GM19438 (cell line): ENCODE measurements around the gene PPP3R2.

ENCODE experiments used
- ATAC-seq: cut with Tn5 transposase; IDR thresholded peaks from one replicate; pipeline ENCODE4 v1.9.1; 2021; ENCODE audit warnings: low read depth; ENCODE audit not compliant: unreplicated experiment

PPP3R2 gene

DNA sequence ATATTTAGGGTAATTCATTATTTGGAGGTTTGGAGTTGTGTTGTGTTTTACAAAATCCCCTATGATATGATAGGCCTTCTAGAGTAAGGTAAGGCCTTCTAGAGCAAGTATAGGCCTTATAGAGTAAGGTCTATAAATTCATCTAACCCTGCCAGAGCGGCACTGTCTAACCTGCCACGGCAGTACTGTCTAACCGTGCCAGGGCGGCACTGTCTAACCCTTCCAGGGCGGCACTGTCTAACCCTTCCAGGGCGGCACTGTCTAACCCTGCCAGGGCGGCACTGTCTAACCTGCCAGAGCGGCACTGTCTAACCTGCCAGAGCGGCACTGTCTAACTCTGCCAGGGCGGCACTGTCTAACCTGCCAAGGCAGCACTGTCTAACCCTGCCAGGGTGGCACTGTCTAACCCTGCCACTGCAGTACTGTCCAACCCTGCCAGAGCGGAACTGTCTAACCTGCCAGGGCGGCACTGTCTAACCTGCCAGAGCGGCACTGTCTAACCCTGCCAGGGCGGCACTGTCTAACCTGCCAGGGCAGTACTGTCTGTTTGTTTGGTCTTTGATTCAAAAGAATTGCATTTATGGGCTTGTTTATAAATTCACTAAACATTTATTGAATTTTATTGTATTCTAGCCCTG is 51.6 kb downstream of the PPP3R2 start:
- ATAC-seq = no peak
